ENCODE results near the gene ASXL2. TPM values are rescaled to one million over a fixed set of nuclear protein-coding genes. Genes with fewer than 3 reads are reported as not detected.

Gene ASXL2
- total RNA-seq, 1 donor from 2014 or later, result 38.4 TPM

GRCh38 chr2:25881764-25882163, 3.5 kb upstream of the ASXL2 start:
- ATAC-seq (ENCODE audit: low read depth) (no peak), DNase-seq (no peak)
- Mint-ChIP-seq H3K9me3 (no peaks in the 10 kb centered on the region), H3K4me3 (no peak overlapping the region), H3K36me3 (ENCODE audit: low read depth) (peaks cover 9% of the 10 kb centered on the region), H3K27me3 (peaks cover 16% of the 10 kb centered on the region), H3K4me1 (peaks cover 10% of the 10 kb centered on the region), H3K27ac (no peak overlapping the region)
- ChIA-PET POLR2A (interaction anchor here (0.6 kb wide), 1 partner anchor 11 kb away, joined by 3 read pairs; no protein-coding TSS in a partner anchor), CTCF (no interaction called here)
- intact Hi-C loops (cut with micrococcal nuclease), result no loop called here
- no peak for TF ChIP-seq CTCF (IDR thresholded peaks at IDR 0.05)

GRCh38 chr2:25879133-25879730, 945 bp upstream of the ASXL2 start:
- H3K27me3 Mint-ChIP-seq, result peaks cover 5% of the 10 kb centered on the region
- peak overlapping the region; percentile 98 for H3K4me3 Mint-ChIP-seq
- no peak for DNase-seq
- no peak for ATAC-seq (ENCODE audit: low read depth)
- H3K4me1 Mint-ChIP-seq, result peaks cover 24% of the 10 kb centered on the region
- ChIA-PET POLR2A (interaction anchor here (0.6 to 1.6 kb wide), 15 partner anchors 26 to 1952 kb away, joined by 3 to 25 read pairs (median 5); partner anchors contain the start of genes ATAD2B, DTNB, HADHA and HADHB), CTCF (interaction anchor here (1.3 kb wide), 2 partner anchors 27 to 72 kb away, joined by 3 to 17 read pairs; no protein-coding TSS in a partner anchor)
- H3K27ac Mint-ChIP-seq, result peak overlapping the region; percentile 100
- H3K9me3 Mint-ChIP-seq, result no peaks in the 10 kb centered on the region
- H3K36me3 Mint-ChIP-seq (ENCODE audit: low read depth), result peaks cover 16% of the 10 kb centered on the region
- no peak for TF ChIP-seq CTCF (IDR thresholded peaks at IDR 0.05)
- intact Hi-C loops (cut with micrococcal nuclease), result loop anchor here (5.0 to 10.0 kb wide), 4 partner anchors 834 to 1954 kb away; partner anchors contain the start of genes ATAD2B, CENPA, DNAJC27 and EFR3B

GRCh38 chr2:25877431-25878360, 591 bp downstream of the ASXL2 start:
- CTCF ChIA-PET, result interaction anchor here (1.3 kb wide), 1 partner anchor 25 kb away, joined by 17 read pairs; no protein-coding TSS in a partner anchor
- no peaks in the 10 kb centered on the region for H3K9me3 Mint-ChIP-seq
- TF ChIP-seq CTCF (IDR thresholded peaks at IDR 0.05), result no peak
- intact Hi-C loops (cut with micrococcal nuclease), result loop anchor here (1.0 to 10.0 kb wide), 11 partner anchors 25 to 1953 kb away; partner anchors contain the start of genes ATAD2B, CENPA, DNAJC27 and DTNB
- H3K27ac Mint-ChIP-seq, result peak overlapping the region; percentile 100
- peaks cover 24% of the 10 kb centered on the region for H3K4me1 Mint-ChIP-seq
- H3K4me3 Mint-ChIP-seq, result peak overlapping the region; percentile 98
- H3K36me3 Mint-ChIP-seq (ENCODE audit: low read depth), result peaks cover 21% of the 10 kb centered on the region
- H3K27me3 Mint-ChIP-seq, result no peaks in the 10 kb centered on the region
- DNase-seq (no peak), ATAC-seq (ENCODE audit: low read depth) (peak; percentile 35)
- POLR2A ChIA-PET, result interaction anchor here (0.6 to 1.6 kb wide), 15 partner anchors 11 to 1950 kb away, joined by 3 to 25 read pairs (median 4); partner anchors contain the start of genes ATAD2B, DTNB, NRBP1 and RAB10

GRCh38 chr2:25872134-25872533, 6.2 kb downstream of the ASXL2 start:
- ChIA-PET CTCF (no interaction called here), POLR2A (no interaction called here)
- H3K36me3 Mint-ChIP-seq (ENCODE audit: low read depth), result peaks cover 39% of the 10 kb centered on the region
- DNase-seq, result no peak
- H3K4me1 Mint-ChIP-seq, result peaks cover 22% of the 10 kb centered on the region
- H3K27ac Mint-ChIP-seq, result no peak overlapping the region
- intact Hi-C loops (cut with micrococcal nuclease), result loop anchor here (10.0 kb wide), 2 partner anchors 827 to 1947 kb away; partner anchors contain the start of genes ATAD2B and EFR3B
- H3K9me3 Mint-ChIP-seq, result no peaks in the 10 kb centered on the region
- no peak for TF ChIP-seq CTCF (IDR thresholded peaks at IDR 0.05)
- no peaks in the 10 kb centered on the region for H3K27me3 Mint-ChIP-seq
- H3K4me3 Mint-ChIP-seq, result no peak overlapping the region
- no peak for ATAC-seq (ENCODE audit: low read depth)

All from activated B cell treated with CpG ODN at 0.5 μM for 24 hours (primary cell).